HG03039 (cell line): Measurements from ENCODE around the gene ACAN.

Experiments
- ATAC-seq: cut with Tn5 transposase; IDR thresholded peaks from one replicate; pipeline ENCODE4 v1.9.1; 2021; ENCODE audit warnings: mild to moderate bottlenecking, moderate library complexity; ENCODE audit not compliant: unreplicated experiment

Gene ACAN

DNA sequence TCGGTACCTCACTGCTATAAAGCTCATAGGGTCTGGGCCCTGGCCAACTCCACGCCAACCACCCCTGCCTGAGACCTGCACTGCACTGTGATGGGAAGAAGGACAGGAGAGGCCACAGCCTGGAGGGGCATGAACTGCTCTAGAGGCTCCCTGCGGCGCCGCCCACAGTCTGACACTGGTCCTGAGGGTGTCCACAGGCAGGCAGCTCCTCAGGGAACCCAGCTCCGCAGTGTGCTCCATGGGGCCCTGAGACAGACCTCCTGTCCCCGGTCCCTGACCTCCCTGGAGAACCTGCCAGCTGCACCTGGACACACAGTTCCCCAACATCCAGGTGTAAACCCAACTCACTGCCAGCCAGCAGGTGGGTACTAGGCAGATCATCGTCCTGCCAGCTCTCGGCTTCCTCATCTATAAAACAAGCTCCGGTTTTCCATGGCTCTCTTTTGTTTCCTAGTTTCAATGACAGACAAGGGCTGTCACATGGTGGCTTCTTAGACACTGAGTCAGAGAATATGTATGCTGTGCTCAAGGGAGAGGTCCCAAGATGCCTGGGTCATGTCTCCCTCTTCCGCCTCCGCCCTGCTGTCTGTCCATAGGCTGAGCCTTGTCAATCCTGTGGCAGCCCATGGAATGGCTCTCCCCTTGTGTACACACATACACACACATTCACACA, 97.2 kb downstream of the ACAN start:
- ATAC-seq, result no peak

DNA sequence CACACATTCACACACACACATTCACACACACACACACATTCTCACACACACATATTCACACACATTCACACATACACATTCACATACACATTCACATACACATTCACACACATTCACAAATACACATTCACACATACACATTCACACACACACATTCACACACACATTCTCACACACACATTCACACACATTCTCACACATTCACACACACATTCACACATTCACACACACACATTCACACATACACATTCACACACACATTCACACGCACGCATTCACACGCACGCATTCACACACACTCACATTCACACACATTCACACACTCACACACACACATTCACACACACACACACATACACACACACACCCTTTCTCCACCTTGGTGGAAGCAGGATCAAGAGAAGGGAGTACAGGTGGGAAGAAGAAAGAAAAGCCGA, 97.8 kb downstream of the ACAN start:
- no peak for ATAC-seq

DNA sequence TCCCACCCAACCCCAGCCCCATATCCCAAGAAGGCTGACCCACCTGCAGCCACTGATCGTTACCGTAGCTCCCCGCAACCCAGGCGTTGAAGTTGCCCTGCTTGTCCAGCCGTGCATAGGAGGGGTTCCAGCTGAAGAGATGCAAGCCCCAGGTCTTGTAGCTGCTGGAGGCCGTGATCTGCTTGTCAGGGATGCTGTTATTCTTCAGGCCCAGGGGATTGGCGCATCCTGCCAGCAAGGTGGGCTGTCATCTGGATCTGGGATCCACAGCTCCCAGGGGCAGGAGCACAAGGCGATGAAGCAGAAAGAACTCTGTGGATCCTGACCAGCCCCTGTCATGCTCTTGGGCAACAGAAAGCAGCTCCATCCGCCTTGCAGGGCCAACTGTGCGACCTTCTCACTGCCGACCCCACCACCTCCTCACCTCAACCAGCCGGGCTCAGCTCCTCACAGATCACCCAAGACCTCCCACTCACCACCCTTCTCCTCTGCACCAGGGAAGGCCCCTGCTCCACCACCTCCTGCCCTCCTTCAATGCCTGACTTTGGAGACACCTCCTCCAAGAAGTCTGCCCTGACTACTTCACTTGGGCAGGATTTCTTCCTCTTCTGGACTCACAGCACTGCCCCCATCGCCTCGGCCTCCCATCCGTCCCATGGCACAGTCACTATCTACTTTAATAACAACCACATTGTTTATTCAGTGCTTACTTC, 98.4 kb downstream of the ACAN start:
- no peak for ATAC-seq

DNA sequence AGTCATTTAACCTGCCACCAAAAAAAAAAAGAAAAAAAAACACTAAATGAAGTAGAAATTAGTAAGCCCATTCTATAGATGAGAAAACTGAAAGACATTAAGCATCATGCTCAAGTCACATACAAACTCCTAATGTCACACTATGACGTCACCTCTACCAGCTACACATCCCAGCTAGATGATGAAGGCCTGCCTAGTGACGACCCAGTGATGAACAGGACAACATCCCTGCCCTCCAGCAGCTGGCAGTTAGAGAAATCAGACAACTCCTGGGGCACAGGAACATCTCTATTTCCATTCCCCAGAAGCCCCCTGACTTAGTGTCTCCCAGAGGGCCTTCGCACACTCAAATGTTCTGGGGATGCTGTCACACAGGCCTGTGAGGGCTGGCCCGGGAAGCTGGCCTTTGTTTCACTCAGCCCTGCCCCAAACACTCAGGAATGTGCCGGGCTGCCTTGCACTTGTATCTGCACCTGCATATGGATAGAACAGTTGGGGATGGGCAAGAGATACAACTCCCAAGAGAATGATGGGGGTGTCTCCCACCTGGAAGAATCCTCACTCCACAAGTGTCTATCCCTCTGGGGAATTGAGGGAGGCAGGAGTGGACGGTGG, 99.1 kb downstream of the ACAN start:
- ATAC-seq, result no peak

DNA sequence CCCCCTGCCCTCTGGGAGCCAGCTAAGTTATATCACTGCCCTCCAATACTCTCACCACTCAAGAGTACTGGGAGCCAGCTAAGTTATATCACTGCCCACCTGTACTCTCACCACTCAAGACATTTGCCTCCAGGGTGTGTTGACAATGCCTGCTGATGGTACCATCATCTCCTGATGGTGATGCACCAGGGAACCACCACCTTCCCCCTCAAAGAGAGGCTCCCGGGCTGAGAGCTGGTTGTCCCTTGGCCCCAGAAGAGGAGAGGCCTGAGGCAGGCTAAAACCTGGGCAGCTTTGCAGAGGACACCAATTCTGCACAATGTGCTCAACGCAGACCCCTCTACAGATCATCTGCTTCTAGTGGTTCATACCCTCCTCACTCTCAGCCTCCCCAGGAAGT, 99.6 kb downstream of the ACAN start:
- no peak for ATAC-seq

DNA sequence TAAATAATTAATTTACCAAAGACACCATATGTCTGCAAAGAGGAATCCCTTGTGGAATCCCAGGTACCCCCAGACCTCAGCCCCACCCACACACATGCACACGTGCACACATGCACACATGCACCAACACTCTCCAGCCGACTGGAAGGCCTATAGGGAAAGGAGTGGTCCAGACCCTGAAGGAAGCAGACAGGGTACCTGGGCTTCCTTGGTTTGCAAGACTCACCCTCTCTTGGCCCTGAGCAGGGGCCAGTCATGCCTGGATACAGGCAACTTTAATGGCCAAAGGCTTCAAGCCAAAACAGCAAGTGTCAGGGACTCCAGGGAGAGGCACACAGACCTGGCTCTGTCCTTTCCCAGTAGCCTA, 101.0 kb downstream of the ACAN start:
- no peak for ATAC-seq

DNA sequence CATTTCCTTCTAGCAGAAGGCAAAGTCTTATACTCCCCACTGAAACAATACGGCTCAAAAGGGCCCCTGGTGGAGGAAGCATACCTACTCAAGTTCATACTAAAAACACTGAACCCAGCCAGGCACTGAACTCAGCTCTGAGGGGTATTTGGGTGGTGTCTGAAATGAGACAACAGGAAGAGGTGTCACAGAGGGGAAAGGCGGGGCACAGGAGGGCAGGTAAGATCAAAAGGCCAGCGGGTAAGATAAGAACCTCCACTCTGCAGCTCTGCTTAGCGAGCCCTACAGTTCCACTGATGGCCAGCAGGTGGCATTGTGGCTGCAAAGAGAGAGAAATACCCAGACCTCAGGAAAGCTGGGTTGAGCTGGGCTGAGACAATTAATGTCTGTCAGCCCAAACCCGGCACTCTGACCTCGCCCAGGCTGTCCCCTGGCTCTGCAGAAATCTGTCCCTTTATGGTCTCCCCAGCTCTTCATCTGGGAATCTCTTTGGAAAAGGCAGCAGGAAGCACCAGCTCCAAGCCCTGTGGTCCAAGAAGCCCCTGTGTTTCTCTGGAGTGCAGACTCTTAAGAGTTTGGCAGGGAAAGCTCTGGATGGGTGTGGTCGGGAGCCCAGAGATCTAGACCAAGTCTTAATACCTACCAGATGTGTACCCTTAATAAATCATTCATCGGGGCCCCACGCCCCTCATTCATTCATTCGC, 101.5 kb downstream of the ACAN start:
- peak; percentile 56 for ATAC-seq

DNA sequence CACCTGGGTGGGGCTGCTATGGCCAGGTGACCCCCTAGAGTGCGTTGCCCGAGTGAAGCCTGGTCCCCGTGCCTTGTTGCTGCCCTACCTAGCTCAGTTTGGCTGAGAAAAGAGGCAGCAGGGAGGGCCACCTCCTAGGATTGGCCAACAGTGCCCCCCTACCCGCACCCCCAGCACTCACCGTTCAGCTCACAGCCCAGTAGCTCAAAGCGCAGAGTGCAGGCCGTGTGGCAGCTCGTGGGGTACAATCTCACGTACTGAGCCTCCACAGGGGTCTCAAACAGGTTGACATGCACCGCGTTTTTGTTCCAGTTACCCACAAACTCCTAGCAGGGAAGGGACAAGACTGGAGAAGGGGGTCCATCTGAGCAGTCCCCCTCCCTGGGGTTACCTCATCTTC, 102.3 kb downstream of the ACAN start:
- no peak for ATAC-seq

DNA sequence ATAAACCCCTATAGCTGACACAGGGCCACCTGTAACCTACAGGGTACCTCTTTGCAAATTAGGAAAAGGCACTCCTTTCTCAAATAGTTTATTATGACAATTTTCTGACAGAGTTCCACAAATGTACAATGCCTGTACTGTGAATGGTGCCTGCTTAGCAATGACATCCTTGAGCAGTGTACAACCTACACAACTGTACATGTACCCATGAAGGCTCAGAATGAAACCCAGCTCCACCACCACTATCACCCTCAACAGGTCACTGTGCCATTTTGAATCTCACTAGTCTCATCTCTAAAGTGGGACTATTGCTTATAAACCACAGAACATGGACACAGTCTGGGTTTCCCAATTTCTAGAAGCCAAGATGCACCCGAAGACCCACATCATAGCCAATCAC, 102.9 kb downstream of the ACAN start:
- ATAC-seq, result no peak

DNA sequence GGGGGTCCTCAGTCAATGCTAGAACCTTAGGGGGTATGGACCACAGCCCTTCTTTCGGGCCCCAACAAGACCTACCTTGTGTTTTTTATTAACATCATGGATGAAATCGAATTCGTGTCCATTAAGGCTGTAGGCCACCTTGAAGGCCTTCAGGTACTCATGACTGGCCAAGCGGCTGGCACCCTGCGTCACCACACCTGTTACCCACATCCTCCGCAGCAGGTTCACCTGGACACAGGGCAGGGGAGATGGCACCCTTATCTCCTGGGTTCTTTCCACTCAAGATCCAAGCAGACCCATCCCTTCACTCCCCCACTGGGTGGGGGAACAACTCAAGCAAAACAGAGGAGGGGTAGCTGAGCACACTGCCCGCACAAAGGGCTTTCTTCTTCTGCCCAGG, 103.3 kb downstream of the ACAN start:
- no peak for ATAC-seq

DNA sequence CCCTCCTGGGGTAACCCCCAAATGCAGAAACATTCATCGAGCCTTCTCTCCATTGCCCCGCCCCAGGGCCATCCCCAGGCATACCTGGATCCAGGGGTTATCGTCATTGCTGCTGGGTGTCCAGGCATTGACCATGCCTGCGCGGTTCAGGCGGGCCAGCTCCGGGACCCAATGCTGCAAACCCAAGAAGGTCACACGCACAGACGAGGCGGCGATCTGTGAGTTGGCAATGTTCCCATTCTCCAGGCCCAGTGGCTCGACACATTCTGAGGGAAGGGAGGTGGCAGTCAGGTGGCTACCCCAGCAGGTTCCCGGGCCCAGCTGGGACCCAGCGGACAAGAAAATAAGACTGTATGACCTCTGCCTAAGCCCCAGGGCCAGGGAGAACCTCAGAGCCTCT, 103.9 kb downstream of the ACAN start:
- no peak for ATAC-seq

DNA sequence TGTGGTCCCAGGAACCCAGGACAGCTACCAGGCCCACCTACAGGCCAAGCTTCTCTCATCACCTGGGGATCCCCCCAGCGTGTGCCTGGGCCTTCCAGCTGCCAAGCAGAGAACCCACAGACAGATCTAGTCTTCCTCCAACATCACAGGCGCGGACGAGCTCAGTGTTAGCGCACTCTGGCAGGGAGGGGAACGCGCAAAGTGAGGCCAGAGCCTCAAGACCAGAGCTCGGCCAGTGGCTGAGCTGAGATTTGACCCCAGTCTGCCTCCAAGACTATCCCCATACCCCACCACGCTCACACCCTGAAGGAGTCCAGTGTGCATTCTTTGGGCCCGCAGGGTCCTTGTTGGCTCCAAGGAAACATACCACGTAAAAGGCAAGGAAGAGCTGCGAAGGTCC, 104.9 kb downstream of the ACAN start:
- no peak for ATAC-seq

DNA sequence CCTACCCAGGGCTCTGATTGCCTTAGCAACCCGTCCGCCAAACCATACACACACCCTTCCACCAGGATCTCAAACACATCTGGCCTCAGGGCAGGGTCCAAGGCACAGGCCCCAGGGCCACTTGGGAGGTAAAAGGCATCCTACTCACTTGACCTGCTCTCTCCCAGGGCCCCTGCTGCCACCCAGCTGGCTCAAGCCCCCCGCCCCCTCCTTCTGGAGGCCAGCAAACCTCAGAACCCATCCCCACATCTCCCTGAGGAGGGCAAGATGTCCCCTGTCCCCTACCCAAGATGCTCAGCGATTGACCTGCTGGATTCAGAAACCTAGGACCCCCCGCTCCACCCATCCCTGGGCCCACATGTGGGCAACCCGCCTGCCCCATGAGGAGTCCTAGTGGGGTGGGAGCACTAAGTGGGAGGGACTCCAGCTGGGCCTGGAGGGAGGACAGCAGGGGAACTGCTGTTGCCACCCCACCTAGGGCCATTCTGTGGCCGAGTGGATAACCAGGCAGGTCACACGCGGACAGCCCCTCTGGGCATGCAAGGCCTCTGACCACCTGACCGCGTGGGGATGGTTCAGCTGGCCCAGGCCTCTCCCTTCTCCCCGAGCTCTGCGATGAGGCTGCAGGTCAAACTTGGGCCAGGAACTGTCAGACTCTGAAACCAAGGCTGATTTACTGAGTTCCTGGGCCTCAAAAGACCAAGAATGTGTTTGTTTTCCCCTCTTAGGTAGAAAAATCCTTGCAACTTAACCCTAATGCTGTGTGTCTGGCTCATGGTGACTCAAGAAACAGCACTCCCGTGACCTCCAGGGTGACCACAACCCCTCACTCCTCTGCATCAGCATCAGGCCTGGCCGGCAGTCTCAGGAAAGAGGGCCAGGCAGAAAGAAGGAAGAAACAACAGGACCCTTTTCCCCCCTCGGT, 105.7 kb downstream of the ACAN start:
- no peak for ATAC-seq

DNA sequence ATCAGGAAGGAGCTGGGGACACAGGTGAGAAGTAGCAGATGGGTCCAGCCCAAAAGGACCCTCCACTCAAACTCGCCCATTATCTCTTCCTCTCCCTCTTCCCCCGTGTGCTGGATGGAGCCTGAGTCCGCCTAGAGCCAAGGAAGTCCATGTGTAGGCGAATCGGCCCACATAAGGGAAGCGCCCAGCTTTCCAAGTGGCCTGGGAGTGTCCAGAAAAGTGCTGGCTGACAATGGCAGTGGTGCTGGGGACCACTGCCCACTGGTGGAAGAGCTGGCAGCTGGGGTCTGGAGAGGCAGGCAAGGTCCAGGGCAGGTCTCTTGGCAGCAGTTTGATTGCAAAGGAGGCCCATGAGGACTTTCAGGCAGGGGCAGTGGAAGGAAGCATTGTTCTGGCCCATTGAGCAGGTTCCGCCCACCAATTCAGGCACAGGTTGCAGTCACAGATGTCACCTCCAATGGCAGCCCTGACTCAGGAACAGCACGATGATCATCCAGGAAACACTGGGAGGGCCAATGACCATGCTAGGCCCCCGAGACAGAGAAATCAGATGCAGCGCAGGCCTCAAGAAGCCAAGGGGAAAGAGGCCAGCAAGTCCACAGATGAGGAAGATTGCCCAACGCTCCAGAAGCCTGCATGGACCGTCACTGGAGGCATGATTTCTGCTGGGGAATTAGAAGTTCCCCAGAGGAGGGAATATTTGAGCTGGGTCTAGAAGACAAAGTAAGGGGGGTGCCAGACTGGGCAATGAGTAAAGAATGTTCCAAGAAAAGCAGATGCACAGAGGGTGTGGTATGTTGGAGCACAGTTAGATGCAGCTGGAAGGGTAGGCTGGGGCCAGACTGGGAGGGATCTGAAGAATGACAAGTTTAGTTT, 107.0 kb downstream of the ACAN start:
- no peak for ATAC-seq

DNA sequence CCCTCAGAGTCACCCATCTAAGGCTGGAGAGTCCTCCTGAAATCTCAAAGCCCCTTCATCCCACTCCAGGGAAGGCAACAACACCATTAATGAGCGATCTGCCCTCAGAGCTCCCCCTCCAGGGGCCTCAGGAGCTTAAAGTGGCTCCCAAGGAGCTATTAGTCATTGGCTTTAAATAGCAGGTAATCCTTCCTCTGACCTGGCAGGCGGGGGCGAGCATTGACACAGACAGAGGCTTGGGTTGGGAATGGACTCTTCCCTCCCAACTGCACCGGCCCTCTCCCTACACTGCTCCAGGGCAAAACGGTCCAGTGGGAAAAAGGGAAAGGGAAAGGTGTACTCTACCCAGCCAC, 108.5 kb downstream of the ACAN start:
- ATAC-seq, result no peak

DNA sequence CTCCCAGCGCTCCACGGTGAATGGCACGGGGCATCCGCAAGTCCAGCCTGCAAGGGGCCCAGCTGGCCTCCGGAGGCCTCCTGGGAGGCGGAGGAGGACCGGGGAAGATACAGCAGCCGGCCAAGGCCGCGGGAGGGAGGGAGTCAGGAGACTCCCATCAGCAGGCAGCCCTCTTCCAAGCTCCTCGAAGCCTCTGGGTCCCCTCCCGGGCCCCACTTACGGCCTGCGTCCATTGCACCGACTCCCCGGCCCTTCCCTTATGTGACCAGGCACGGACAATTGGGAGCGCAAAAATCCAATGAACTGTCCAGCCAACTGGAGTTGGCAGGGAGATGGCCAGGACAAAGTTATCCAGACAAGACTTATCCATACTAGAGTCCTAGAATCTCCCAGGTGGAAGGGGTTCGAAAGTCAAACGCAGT, 109.3 kb downstream of the ACAN start:
- ATAC-seq, result no peak

DNA sequence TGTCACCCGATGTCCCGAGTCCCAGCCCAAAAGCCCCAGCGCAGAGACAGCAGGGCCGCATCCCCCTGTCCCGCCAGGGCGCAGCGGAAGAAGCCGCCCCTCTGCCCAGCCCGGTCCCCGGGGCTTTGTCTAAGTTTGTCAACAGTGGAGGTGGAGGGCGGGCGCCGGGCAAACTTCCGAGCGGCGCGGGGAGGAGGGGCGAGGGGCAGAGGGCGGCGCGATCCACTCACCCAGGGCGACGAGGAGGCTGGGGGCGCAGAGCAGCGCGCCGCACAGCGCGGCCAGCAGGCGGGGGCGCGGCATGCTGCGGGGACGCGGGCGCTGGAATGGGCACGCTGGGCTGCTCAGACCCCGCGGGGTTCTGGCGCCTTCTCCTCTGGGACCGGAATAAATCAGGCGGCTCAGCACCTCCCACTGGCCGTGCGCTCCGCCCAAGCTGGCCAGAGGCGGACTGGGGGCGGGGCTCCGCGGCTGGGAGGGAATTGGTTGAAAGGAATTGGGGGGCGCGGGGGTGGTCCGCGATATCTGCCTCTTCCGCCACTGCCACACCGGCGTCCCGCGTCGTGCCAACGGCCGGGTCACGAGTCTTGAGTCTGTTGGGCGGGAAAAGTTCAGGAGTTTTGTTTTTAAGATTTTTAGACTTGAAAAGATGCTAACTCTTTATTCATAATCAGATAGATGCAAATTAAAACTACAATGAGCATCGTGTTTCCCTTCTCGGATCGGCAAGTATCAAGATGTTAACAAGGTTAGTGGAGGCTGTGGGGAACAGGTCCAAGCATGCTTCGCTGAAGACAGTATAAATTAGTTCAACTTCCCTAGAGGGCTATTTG, 110.0 kb downstream of the ACAN start, which contains the start of gene MFGE8:
Gene MFGE8 (minus strand): TSS at position 363 of the 833 bp plus-strand sequence. CDS start 60 bp downstream, at position 303.
- ATAC-seq, result peak; percentile 63

DNA sequence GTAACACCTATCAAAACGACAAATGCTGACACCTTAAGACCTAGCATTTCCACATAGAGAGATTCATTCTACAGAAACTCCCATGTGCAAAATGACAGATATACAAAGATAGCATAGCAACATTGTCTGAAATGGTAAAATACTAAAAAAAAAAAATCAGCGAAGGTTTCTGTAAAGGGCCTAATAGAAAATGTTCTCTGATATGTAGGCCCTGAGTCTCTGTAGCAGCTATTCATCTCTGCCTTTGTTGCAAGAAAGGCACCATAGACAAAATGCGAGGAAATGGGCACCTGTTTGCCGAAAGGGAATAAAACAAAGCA, 110.6 kb downstream of the ACAN start:
- no peak for ATAC-seq

DNA sequence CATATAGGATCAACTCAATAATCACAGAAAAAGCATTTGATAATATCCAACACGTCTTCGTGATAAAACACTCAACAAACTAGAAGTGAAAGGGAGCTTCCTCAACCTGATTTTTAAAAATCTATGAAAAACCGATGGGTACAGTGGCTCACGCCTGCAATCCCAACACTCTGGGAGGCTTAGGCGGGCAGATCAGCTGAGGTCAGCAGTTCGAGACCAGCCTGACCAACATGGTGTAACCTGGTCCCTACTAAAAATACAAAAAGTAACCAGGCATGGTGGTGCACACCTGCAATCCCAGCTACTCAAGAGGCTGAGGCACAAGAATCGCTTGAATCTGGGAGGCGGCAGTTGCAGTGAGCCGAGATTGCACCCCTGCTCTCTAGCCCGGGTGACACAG, 112.1 kb downstream of the ACAN start:
- no peak for ATAC-seq
